SK-N-SH (cell line): ENCODE results near the gene AUTS2. TPM values are rescaled to one million over a fixed set of nuclear protein-coding genes. Genes with fewer than 3 reads are reported as not detected.

Experiments used
- CTCF ChIA-PET: fragments of 300-600, 350-600 bp; formaldehyde crosslinking; extraction: SDS; loops from one replicate; lab custom pipeline; 2021; lab: Yijun Ruan, JAX
- POLR2A ChIA-PET: fragments of 350-600 bp; sonication (Branson Sonifier 250); formaldehyde crosslinking; extraction: SDS; loops from one replicate; lab custom pipeline; 2020; ENCODE audit warnings: antibody characterized with exemption, inconsistent platforms; lab: Yijun Ruan, JAX
- DNase-seq: peaks from one replicate; pipeline ENCODE4 v3.0.0; 2012
- H2AFZ ChIP-seq: fragments of 200-600 bp; sonication (generic); 2 replicates; pipeline ENCODE4 v1.8.1; 2016; ENCODE audit warnings: antibody characterized with exemption, mild to moderate bottlenecking, low read depth
- H3F3A ChIP-seq: fragments of 200-600 bp; sonication (generic); replicated peaks from 2 replicates; pipeline ENCODE3; 2016; ENCODE audit warnings: antibody characterized with exemption, mild to moderate bottlenecking; ENCODE audit not compliant: insufficient read depth
- H3K27ac ChIP-seq, 2 experiments: fragments of 200-500 bp in 1 of 2; fragments of 200-600 bp in 1 of 2; sonication (Bioruptor generic) in 1 of 2; sonication (generic), shearing (Covaris generic) in 1 of 2; 2 replicates each; pipeline versions ENCODE4 v1.5.1 to v1.6.1; 2014 to 2016; ENCODE audit warnings: low read depth in 2 of 2, inconsistent platforms in 1 of 2, low read length in 1 of 2, mild to moderate bottlenecking in 1 of 2, mixed read lengths in 1 of 2
- H3K27me3 ChIP-seq: fragments of 200-600 bp; sonication (generic), shearing (Covaris generic); 2 replicates; pipeline ENCODE4 v1.6.1; 2016; ENCODE audit warnings: mixed run types; ENCODE audit not compliant: insufficient read depth
- H3K36me3 ChIP-seq, 2 experiments: fragments of 200-500 bp in 1 of 2; fragments of 200-600 bp in 1 of 2; sonication (Bioruptor generic) in 1 of 2; sonication (generic) in 1 of 2; replicated peaks in 1 of 2; 2 replicates each; pipeline versions ENCODE3 to v1.5.1; 2014 to 2016; ENCODE audit warnings: low read length in 1 of 2, mild to moderate bottlenecking in 1 of 2; ENCODE audit not compliant: insufficient read depth in 2 of 2, control insufficient read depth in 1 of 2
- H3K4me1 ChIP-seq, 2 experiments: fragments of 200-500 bp in 1 of 2; fragments of 200-600 bp in 1 of 2; sonication (Bioruptor generic) in 1 of 2; sonication (generic), shearing (Covaris generic) in 1 of 2; 2 replicates each; pipeline versions ENCODE4 v1.5.1 to v1.6.1; 2014 to 2016; ENCODE audit warnings: low read depth in 1 of 2, low read length in 1 of 2, mixed run types in 1 of 2; ENCODE audit not compliant: insufficient read depth in 2 of 2, control insufficient read depth in 1 of 2
- H3K4me2 ChIP-seq: fragments of 200-600 bp; sonication (generic), shearing (Covaris generic); 2 replicates; pipeline ENCODE4 v1.6.1; 2017; ENCODE audit warnings: mixed run types
- H3K4me3 ChIP-seq, 2 experiments: fragments of 200-500 bp in 1 of 2; fragments of 200-600 bp in 1 of 2; sonication (Bioruptor generic) in 1 of 2; sonication (generic), shearing (Covaris generic) in 1 of 2; 2 replicates each; pipeline versions ENCODE4 v1.5.1 to v1.8.1; 2014 to 2016; ENCODE audit warnings: low read depth in 2 of 2, inconsistent platforms in 1 of 2, low read length in 1 of 2, mild to moderate bottlenecking in 1 of 2, mixed read lengths in 1 of 2, moderate library complexity in 1 of 2
- H3K79me2 ChIP-seq: fragments of 200-600 bp; sonication (generic); 2 replicates; pipeline ENCODE4 v1.8.1; 2017; ENCODE audit warnings: mild to moderate bottlenecking; ENCODE audit not compliant: insufficient read depth
- H3K9ac ChIP-seq: fragments of 200-600 bp; sonication (generic); 2 replicates; pipeline ENCODE4 v1.6.1; 2017; ENCODE audit warnings: mixed run types
- H3K9me2 ChIP-seq: fragments of 200-600 bp; sonication (generic); 2 replicates; pipeline ENCODE4 v1.6.1; 2017; ENCODE audit warnings: mixed run types
- H3K9me3 ChIP-seq: fragments of 200-600 bp; sonication (generic); 2 replicates; pipeline ENCODE4 v1.6.1; 2017; ENCODE audit warnings: mixed run types, mild to moderate bottlenecking, moderate library complexity
- H4K20me1 ChIP-seq: fragments of 200-600 bp; sonication (generic); 2 replicates; pipeline ENCODE4 v1.6.1; 2017; ENCODE audit warnings: mild to moderate bottlenecking, mixed run types; ENCODE audit not compliant: insufficient read depth
- CHD2 ChIP-seq: fragments of 150-350 bp; IDR thresholded peaks from 2 replicates; pipeline ENCODE4 v1.6.1; 2018; ENCODE audit warnings: low read length; ENCODE audit not compliant: partially characterized antibody
- CTCF ChIP-seq: fragments of 200-600 bp; sonication (generic); IDR thresholded peaks from 2 replicates; pipeline ENCODE4 v1.6.1; 2017; ENCODE audit warnings: antibody characterized with exemption, mild to moderate bottlenecking, moderate library complexity
- ELF1 ChIP-seq: IDR thresholded peaks from 2 replicates; pipeline ENCODE4 v1.4.0; 2012
- EZH2phosphoT487 ChIP-seq: fragments of 200-600 bp; sonication (generic); IDR thresholded peaks from 2 replicates; pipeline ENCODE4 v1.6.1; 2017; ENCODE audit warnings: low read depth, mixed run types, mild to moderate bottlenecking, antibody characterized with exemption, moderate library complexity, borderline replicate concordance
- FOSL2 ChIP-seq: IDR thresholded peaks from 2 replicates; pipeline ENCODE4 v1.4.0; 2012; ENCODE audit warnings: low read depth, mild to moderate bottlenecking, moderate library complexity, borderline replicate concordance
- FOXJ3 ChIP-seq: sonication (generic); formaldehyde crosslinking; IDR thresholded peaks from 2 replicates; pipeline ENCODE4 v1.5.1; 2020; ENCODE audit warnings: mild to moderate bottlenecking, missing genetic modification reagents
- FOXM1 ChIP-seq: IDR thresholded peaks from 2 replicates; pipeline ENCODE4 v1.4.0; 2012; ENCODE audit warnings: low read depth, mild to moderate bottlenecking
- GABPA ChIP-seq: IDR thresholded peaks from 2 replicates; pipeline ENCODE4 v1.4.0; 2012; ENCODE audit warnings: low read depth, mild to moderate bottlenecking
- IRF3 ChIP-seq: fragments of 150-350 bp; IDR thresholded peaks from 2 replicates; pipeline ENCODE4 v1.6.1; 2016; ENCODE audit warnings: mild to moderate bottlenecking, low read depth, low read length
- MAX ChIP-seq: IDR thresholded peaks from 2 replicates; pipeline ENCODE4 v1.4.0; 2012; ENCODE audit warnings: low read depth
- MEF2A ChIP-seq: IDR thresholded peaks from 2 replicates; pipeline ENCODE4 v1.4.0; 2012; ENCODE audit warnings: low read depth, borderline replicate concordance
- PBX3 ChIP-seq: IDR thresholded peaks from 2 replicates; pipeline ENCODE4; 2012
- REST ChIP-seq: IDR thresholded peaks from 2 replicates; pipeline ENCODE4 v1.6.1; 2012; ENCODE audit warnings: mild to moderate bottlenecking, low read depth, low read length, moderate library complexity
- RFX5 ChIP-seq: IDR thresholded peaks from 2 replicates; pipeline ENCODE4 v1.6.1; 2012; ENCODE audit warnings: mild to moderate bottlenecking, improper control_type of control experiment, low read length
- SIN3A ChIP-seq: IDR thresholded peaks from 2 replicates; pipeline ENCODE4 v1.6.1; 2012; ENCODE audit warnings: low read depth, mild to moderate bottlenecking, low read length, moderate library complexity, borderline replicate concordance
- SMC3 ChIP-seq: IDR thresholded peaks from 2 replicates; pipeline ENCODE4 v1.6.1; 2012; ENCODE audit warnings: low read depth, low read length, improper control_type of control experiment
- TAF1 ChIP-seq: IDR thresholded peaks from 2 replicates; pipeline ENCODE4 v1.6.1; 2012; ENCODE audit warnings: low read depth, mild to moderate bottlenecking, low read length, moderate library complexity, borderline replicate concordance
- TEAD4 ChIP-seq: IDR thresholded peaks from 2 replicates; pipeline ENCODE4 v1.4.0; 2012; ENCODE audit warnings: mild to moderate bottlenecking, borderline replicate concordance; ENCODE audit not compliant: insufficient read depth
- USF2 ChIP-seq: fragments of 150-350 bp; IDR thresholded peaks from 2 replicates; pipeline ENCODE4 v1.6.1; 2017; ENCODE audit warnings: antibody characterized with exemption, low read length, low read depth, borderline replicate concordance
- YY1 ChIP-seq: IDR thresholded peaks from 2 replicates; pipeline ENCODE4 v1.4.0; 2012; ENCODE audit warnings: low read depth, mild to moderate bottlenecking
- ZBTB33 ChIP-seq: IDR thresholded peaks from 2 replicates; pipeline ENCODE4 v1.4.0; 2012; ENCODE audit warnings: low read depth, borderline replicate concordance
- WGBS: methylation state at CpG from one replicate; pipeline ENCODE4 v1.1.6; 2017; ENCODE audit warnings: low lambda C conversion rate; 5-methylcytosine and 5-hydroxymethylcytosine counted together
- polyA plus RNA-seq, 3 experiments: library from polyadenylated mRNA; depleted of rRNA; stranded (reverse); fragments of >200 nt; gene quantifications; 2 replicates each; pipeline ENCODE4 v1.2.3, GENCODE V29; 2012

Gene AUTS2
- polyA plus RNA-seq, 1 of the 3 experiments (the other 2 are of a cell fraction), result 15.6 TPM

GRCh38 chr7:70775570-70776156, 1177.4 kb downstream of the AUTS2 start:
- no peaks in the 10 kb centered on the region for H3K9me3 ChIP-seq
- ChIA-PET POLR2A (no interaction called here), CTCF (interaction anchor here (1.0 to 4.2 kb wide), 6 partner anchors 12 to 614 kb away, joined by 3 to 16 read pairs (median 3); no protein-coding TSS in a partner anchor)
- H3K4me1 ChIP-seq, result peaks cover 0 to 17% of the 10 kb centered on the region in 2 experiments; a peak in 2 of 4 replicates
- no peaks in the 10 kb centered on the region for H3K27me3 ChIP-seq
- DNase-seq, result no peak
- no peak overlapping the region for H3K9ac ChIP-seq
- H3K27ac ChIP-seq, result 0 out of 4 replicates have a peak overlapping the region, but pooled peaks of 1 of the 2 experiments have one; percentile 18
- H3K4me3 ChIP-seq, result no peak overlapping the region
- no peak overlapping the region for H3K4me2 ChIP-seq
- H3K79me2 ChIP-seq, result 0 out of 2 replicates have a peak, but pooled peaks cover 4% of the 10 kb centered on the region
- no peaks in the 10 kb centered on the region for H4K20me1 ChIP-seq
- 46% methylated on average over 4 of the region's 4 CpGs for WGBS
- peaks cover 88 to 89% of the 10 kb centered on the region in 2 experiments for H3K36me3 ChIP-seq
- H3F3A ChIP-seq, result peaks cover 5% of the 10 kb centered on the region
- H2AFZ ChIP-seq, result no peak overlapping the region
- H3K9me2 ChIP-seq, result no peaks in the 10 kb centered on the region
- TF ChIP-seq TEAD4 (no peak), FOSL2 (no peak), GABPA (no peak), TAF1 (no peak), USF2 (no peak), FOXM1 (no peak), CHD2 (peak; percentile 34), SIN3A (0 out of 2 replicates have a peak, but pooled peaks have one; percentile 26), CTCF (peak; percentile 51), FOXJ3 (CRISPR knock-in tag) (no peak), EZH2phosphoT487 (no peak), ZBTB33 (no peak), MEF2A (no peak), RFX5 (no peak), REST (no peak), MAX (no peak), YY1 (no peak), SMC3 (peak; percentile 34; the same call in 1 of the 2 replicates), PBX3 (peak; percentile 82), IRF3 (no peak), ELF1 (no peak)
